Stimulated activated CD4-positive, alpha-beta T cell treated with anti-CD3 and anti-CD28 coated beads, Interleukin-12 subunit alpha, Interleukin-12 subunit beta, amount 100 ng/mL, for 4 hours (primary cell): ENCODE results near the gene BTG3.

Source experiments
- DNase-seq: peaks from one replicate; pipeline ENCODE4 v3.0.0-alpha.2; 2020

Gene BTG3

GRCh38 chr21:17583898-17584297 is 28.8 kb downstream of the BTG3 start:
- no peak for DNase-seq

DNA sequence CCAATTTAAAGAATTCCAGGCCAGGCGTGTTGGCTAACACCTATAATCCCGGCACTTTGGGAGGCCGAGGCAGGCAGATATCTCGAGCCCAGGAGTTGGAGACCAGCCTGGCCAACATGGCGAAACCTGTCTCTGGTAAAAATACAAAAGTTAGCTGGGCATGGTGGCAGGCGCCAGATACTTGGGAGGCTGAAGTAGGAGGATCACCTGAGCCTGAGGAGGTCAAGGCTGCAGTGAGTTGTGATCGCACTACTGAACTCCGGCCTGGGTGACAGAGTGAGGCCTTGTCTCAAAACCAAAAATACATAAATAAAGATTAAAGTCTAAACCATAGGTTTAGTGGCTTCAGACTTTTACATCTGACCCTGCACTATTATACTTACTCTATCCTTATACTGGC is 32.4 kb downstream of the BTG3 start:
- no peak for DNase-seq

DNA sequence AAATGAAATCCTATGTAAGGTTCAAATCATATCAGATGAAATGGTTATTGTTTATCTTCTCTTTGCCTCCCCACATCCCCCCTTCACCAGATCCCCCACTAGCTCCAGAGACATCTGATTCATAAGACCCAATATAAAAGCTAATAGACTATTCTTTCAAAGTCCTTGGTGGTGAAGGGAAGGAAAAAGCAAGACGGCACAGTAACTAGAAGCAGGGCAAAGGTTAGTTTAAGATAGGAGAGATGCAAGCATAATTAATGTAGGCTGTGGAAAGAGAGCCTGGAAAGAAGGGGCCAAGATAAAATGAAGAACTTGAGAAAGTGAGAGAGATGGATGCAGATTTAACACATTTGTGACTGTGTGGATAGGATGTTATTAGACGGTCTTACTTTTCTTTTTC is 33.8 kb downstream of the BTG3 start:
- no peak for DNase-seq

- no peak for DNase-seq
These were observed 34.5 kb downstream of the BTG3 start for GRCh38 chr21:17578162-17578561.

DNA sequence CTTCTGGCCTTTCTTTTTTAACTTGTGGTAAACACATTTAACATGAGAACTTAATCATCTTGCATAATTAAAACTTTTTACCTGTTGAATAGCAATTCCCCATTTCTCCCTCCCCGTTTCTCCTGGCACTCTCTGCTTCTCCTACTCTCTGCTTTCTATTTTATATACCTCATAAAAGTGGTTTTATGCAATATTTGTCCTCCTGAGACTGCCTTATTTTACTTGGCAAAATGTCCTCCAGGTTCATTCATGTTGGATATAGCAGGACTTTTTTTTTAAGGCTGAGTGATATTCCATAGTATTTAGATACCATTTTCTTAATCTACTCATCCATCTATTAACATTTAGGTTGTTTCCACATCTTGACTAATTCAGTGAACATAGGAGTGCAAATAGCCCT is 35.0 kb downstream of the BTG3 start:
- no peak for DNase-seq

GRCh38 chr21:17576080-17576835 is 36.4 kb downstream of the BTG3 start:
- no peak for DNase-seq

GRCh38 chr21:17575076-17575475 is 37.6 kb downstream of the BTG3 start:
- no peak for DNase-seq

GRCh38 chr21:17572431-17572830 is 40.3 kb downstream of the BTG3 start:
- DNase-seq = no peak

DNA sequence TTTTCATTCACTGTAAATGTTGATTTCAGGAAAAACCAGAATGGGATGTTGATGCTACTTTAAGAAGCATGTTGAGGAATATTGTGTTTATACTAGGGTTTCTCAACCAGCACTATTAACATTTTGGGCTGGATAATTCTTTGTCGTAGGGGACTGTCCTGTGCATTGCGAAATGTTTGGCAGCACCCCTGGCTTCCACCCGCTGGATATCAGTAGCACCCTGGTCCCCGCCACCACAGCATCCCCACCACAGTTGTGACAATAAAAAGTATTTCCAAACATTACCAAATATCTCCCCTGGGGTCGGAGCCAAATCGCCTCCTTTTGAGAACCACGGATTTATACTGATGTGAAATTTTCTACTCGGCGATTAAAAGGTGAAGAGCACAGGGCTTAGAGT is 41.9 kb downstream of the BTG3 start:
- DNase-seq = no peak

DNA sequence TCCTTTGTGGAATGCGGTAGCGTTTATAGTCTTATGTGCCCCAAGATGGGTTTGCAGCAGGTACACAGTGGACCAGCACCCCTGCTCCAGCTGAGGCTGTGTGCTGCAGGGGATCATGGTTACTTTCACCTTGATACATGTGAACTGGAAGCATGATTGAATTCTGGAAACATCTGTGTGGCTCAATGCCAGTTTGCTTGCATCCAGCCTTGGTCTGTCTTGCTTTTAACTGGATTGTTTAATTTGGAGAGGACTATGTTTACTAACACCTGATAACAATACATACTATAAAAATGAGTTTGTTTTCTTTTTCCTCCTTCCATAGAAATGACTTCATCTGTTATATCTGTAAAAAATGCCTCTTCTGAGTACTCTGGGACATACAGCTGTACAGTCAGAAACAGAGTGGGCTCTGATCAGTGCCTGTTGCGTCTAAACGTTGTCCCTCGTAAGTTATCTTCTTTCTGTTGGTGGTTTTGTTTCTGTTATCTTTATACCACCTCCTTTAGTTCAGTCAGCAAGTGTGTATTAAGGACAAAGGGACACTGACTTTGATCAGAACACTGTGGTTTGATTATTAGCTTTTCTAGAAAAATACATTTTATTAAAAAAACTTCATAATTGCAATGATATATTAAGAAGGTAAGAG is 52.2 kb downstream of the BTG3 start:
- DNase-seq = no peak

GRCh38 chr21:17554679-17555465 is 57.8 kb downstream of the BTG3 start:
- no peak for DNase-seq

GRCh38 chr21:17554120-17554519 is 58.6 kb downstream of the BTG3 start:
- no peak for DNase-seq

DNA sequence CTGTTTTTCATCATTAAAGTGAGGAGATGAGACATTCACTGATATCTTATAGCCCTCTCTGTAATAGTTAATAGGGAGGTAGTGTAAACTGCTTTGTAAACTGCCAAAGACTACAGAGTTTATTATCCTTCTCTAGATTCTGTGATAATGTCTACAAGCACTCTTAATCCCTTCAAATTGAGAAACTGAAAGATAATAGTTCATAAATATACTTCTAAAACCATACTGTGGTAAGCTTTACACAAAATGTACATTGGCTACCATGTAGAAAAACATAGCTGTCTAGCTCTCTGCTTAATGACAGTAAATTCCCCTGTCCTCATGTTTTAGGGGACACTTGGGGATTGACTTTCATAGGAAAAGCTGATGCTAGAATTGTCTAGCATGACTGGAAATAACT is 60.3 kb downstream of the BTG3 start:
- DNase-seq = no peak

DNA sequence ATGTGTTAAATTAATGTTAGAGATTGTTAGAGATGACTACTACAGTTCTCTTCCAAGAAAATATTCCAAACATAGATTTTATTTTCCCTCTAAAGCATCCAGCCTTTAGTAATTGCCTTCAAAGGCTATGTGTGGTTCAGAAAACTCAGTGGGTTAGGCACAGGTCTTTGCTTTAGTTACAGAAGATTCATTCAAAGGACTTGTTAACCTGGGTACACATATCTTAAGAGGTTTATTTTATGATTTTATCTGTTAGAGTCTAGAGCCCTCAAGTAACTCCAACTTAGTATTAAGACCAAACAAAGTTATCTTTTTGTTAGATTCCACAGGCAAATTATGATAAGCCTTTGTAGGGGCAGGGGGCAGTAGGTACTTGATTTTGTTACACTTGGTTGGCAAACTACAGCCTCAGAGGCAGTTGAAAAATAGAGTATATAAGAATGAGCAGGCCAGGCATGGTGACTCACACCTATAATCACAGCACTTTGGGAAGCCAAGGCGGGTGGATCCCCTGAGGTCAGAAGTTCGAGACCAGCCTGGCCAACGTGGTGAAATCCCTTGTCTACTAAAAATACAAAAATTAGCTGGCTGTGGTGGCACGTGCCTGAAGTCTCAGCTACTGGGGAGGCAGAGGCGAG is 61.9 kb downstream of the BTG3 start:
- DNase-seq = no peak

DNA sequence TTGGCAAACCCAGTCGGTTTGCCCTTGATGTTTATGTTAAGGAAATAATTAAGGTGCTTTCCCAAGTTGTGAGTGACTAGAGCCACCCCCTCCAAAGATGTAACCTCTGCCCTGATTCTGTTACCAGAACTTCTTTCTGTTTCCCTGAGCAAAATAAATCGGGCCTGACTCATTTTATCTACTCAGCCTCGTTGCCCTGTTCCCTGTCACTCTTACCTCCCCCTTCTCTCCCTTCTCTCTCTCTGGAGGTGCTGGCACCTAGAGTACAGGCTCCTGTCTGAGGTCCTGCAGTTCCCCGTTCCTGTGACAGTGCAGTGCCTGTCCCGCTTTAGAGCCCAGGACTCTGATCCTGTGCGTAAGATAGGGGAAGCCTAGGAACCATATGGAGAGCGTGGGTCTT is 64.4 kb downstream of the BTG3 start:
- no peak for DNase-seq

GRCh38 chr21:17545007-17545406 is 67.7 kb downstream of the BTG3 start:
- DNase-seq = no peak
